Peyer's patch (tissue), 4 donors: ENCODE data around the gene POP4.

Source experiments
- CTCF ChIP-seq, 6 experiments: fragments of 450-650 bp in 4 of 6; fragments of 200-600 bp in 2 of 6; sonication (generic) in 1 of 6; IDR thresholded peaks; one replicate each; pipeline ENCODE4 v1.5.1; 2017 to 2019; ENCODE audit warnings: antibody characterized with exemption in 6 of 6, mild to moderate bottlenecking in 3 of 6, moderate library complexity in 1 of 6
- POLR2A ChIP-seq, 2 donors: fragments of 450-650 bp; IDR thresholded peaks; one replicate each; pipeline ENCODE4 v1.5.1; 2017; ENCODE audit warnings: antibody characterized with exemption in 2 of 2, mild to moderate bottlenecking in 2 of 2, moderate library complexity in 2 of 2

- TF ChIP-seq CTCF (IDR thresholded peaks at IDR 0.05) (no peak), POLR2A (IDR thresholded peaks at IDR 0.05) (no peak)
These were observed 38.6 kb upstream of the POP4 start for GRCh38 chr19:29567366-29567915.
